ENCODE measurements around the gene SNAPIN.

SNAPIN gene

DNA sequence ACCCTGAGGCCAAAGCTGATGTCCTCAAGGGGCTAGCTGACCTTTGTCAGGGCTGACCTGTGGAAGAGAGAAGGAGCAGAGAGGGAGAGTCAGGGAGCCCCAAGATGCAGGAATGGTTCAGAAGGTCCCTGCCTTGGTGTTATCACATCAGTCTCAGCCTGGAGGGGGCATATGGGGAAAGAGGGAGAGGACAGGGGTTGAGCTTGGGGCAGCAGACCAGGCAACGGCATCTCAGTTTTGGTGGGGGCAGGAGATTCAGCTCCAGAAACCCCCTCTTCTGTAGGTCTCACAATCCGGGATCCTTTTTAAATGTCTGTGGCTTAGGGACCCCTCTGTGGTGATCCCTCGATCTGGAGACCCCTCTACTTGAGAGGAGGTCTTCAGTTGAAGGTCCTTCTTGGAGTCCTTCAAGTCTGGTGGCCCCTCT is 32.0 kb upstream of the SNAPIN start:
- Histone ChIP-seq H3K27ac (ENCODE audit: poor library complexity, severe bottlenecking) (peak overlapping the region; percentile 76), H3K4me3 (ENCODE audit: severe bottlenecking) (peak overlapping the region; percentile 32), H3K9me3 (ENCODE audit: severe bottlenecking) (no peaks in the 10 kb centered on the region), H3K4me1 (ENCODE audit: insufficient read depth, poor library complexity, severe bottlenecking) (peaks cover 6% of the 10 kb centered on the region), H3K36me3 (ENCODE audit: low read depth) (peaks cover 29% of the 10 kb centered on the region), H3K27me3 (ENCODE audit: insufficient read depth, poor library complexity, severe bottlenecking) (no peaks in the 10 kb centered on the region)
- no peak for DNase-seq (ENCODE audit: low spot score)
- TF ChIP-seq, protein P1, sequence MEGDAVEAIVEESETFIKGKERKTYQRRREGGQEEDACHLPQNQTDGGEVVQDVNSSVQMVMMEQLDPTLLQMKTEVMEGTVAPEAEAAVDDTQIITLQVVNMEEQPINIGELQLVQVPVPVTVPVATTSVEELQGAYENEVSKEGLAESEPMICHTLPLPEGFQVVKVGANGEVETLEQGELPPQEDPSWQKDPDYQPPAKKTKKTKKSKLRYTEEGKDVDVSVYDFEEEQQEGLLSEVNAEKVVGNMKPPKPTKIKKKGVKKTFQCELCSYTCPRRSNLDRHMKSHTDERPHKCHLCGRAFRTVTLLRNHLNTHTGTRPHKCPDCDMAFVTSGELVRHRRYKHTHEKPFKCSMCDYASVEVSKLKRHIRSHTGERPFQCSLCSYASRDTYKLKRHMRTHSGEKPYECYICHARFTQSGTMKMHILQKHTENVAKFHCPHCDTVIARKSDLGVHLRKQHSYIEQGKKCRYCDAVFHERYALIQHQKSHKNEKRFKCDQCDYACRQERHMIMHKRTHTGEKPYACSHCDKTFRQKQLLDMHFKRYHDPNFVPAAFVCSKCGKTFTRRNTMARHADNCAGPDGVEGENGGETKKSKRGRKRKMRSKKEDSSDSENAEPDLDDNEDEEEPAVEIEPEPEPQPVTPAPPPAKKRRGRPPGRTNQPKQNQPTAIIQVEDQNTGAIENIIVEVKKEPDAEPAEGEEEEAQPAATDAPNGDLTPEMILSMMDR (IDR thresholded peaks at IDR 0.05; ENCODE audit: poor library complexity, severe bottlenecking) = no peak
- ATAC-seq (ENCODE audit: low read depth) = no peak

DNA sequence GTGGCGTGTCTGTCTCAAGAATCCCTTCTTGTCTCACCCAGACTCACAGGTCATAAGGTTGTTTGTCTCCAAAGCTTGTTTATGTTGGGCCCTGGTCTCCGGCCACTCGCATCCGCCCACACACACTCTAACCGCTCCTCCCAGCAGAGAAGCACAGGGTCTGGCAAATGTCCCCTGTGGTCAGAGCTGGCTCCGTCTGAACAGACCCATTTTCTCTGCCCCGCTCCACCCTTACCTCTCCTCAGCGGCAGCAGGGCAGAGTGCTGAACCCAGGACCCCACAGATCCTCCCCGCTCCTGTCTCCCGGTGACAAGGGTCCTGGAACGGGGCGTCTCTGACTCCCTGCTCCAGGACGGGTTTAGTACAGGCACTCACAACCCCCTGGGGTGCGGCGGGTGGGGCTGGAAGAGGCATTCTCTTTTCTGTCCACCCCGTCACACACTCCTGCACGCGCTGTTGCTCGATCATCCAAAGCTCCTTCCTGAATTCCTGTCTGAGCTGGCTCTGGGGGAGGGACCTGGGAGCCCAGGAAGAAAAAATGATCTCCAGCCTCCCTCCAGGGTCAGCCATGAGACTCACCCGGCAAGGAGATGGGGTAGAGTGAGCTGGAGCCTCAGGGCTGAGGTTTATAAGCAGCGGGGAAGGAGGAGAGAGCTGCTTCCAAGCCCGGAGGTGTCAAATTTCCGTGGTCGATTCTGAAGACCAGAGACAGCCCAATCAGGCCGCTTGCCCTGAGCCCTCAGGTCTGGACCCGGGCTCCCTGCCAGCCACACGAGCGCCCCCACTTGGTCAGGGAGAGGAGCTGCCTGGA is 31.4 kb upstream of the SNAPIN start, which contains the start of gene S100A13:
Gene S100A13, minus strand, starts transcription at position 602 of the 811 bp plus-strand sequence. CDS start 1,033 bp downstream, outside the sequence.
- no peaks in the 10 kb centered on the region for H3K27me3 ChIP-seq (ENCODE audit: insufficient read depth, poor library complexity, severe bottlenecking)
- H3K36me3 ChIP-seq (ENCODE audit: low read depth) = peaks cover 27% of the 10 kb centered on the region
- peak; percentile 83 for DNase-seq (ENCODE audit: low spot score)
- TF ChIP-seq, protein P1 (IDR thresholded peaks at IDR 0.05; ENCODE audit: poor library complexity, severe bottlenecking) = peak; percentile 76
- peaks cover 6% of the 10 kb centered on the region for H3K4me1 ChIP-seq (ENCODE audit: insufficient read depth, poor library complexity, severe bottlenecking)
- peak; percentile 85 for ATAC-seq (ENCODE audit: low read depth)
- H3K27ac ChIP-seq (ENCODE audit: poor library complexity, severe bottlenecking) = peak within 1 kb of the TSS; percentile 76
- H3K4me3 ChIP-seq (ENCODE audit: severe bottlenecking) = peak within 1 kb of the TSS; percentile 32
- no peaks in the 10 kb centered on the region for H3K9me3 ChIP-seq (ENCODE audit: severe bottlenecking)

DNA sequence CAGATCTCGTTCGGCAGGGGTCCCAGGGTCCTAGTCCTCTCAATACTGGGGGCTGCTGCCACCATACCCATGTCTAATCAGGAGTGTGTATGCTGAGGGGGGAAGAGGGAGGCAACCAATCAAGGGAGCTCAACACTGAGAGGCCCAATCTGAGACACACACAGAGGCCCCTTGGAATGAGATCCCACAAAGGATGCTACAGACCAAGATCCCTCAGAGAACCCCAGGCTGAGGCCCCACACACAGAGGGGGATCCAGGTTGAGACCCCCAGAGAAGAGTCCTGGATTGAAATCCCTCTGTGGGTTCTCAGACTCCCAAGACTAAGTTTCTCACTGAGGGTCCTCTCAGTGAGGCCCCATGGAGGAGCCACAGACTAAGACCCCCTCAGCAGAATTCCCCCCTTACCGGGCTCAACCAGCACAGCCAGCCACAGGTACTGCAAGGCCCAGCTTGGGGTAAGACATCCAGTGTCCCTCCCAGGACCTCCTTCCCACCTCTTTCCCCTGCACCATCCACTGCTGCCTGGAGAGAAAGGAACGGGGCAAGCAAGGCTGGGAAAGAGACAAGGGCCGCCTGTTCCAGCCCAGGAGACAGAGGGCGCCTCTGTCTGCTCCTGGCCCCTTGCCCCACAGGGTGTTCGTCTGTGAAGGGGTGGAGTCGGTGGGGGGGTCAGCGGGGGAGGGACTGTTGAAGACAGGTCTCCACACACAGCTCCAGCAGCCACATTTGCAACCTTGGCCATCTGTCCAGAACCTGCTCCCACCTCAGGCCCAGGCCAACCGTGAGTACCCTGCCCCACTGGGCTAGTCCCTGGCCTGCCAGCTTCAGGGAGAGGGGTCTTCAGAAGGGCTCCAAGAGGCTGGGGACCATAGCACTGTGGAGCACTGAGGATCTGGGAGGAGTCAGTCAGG is 30.5 kb upstream of the SNAPIN start, which contains the start of gene S100A1:
Gene S100A1, plus strand, starts transcription at position 720 of the 912 bp plus-strand sequence. CDS start 2,088 bp downstream, outside the sequence.
- Histone ChIP-seq H3K27ac (ENCODE audit: poor library complexity, severe bottlenecking) (peak within 1 kb of the TSS; percentile 76), H3K4me1 (ENCODE audit: insufficient read depth, poor library complexity, severe bottlenecking) (peaks cover 6% of the 10 kb centered on the region), H3K9me3 (ENCODE audit: severe bottlenecking) (no peaks in the 10 kb centered on the region), H3K4me3 (ENCODE audit: severe bottlenecking) (peak within 1 kb of the TSS; percentile 32), H3K27me3 (ENCODE audit: insufficient read depth, poor library complexity, severe bottlenecking) (no peaks in the 10 kb centered on the region), H3K36me3 (ENCODE audit: low read depth) (peaks cover 22% of the 10 kb centered on the region)
- DNase-seq (ENCODE audit: low spot score) (no peak), ATAC-seq (ENCODE audit: low read depth) (peak; percentile 11)
- TF ChIP-seq, protein P1 (IDR thresholded peaks at IDR 0.05; ENCODE audit: poor library complexity, severe bottlenecking) = peak; percentile 46

DNA sequence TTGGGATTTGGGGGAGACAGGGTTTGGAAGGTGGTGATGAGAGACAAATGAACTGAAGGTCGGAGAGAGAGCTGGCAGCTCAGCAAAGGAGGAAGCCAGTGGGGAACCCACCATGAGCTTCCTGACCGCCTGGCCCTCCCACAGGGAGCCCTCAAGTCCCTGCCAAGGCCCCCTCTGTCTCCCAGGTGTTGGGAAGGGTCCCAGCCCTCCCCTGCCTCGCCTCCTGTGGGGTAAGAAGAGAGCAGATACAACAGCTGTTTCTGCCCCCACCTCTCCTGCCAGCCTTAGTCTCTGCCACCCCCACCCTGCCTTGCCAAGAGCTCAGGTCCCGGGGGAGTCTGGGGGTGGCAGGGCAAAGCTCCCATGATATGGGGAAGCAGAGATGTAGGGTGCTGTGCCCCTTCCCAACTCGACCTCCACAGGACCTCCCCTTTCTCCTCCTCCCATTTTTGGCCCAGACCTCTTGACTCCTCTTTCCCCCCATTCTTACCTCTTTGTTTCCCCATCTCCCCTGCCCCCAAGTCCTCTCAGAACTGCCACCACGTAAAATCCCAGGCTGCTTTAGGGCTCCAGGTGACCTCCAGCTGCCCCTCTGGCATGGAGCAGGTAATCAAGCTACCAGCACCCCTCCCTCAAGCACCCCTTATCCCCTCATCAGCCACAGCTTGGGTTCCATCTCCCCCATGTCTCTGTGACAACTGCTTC is 29.7 kb upstream of the SNAPIN start:
- Histone ChIP-seq H3K4me3 (ENCODE audit: severe bottlenecking) (no peak overlapping the region), H3K36me3 (ENCODE audit: low read depth) (peaks cover 17% of the 10 kb centered on the region), H3K27me3 (ENCODE audit: insufficient read depth, poor library complexity, severe bottlenecking) (no peaks in the 10 kb centered on the region), H3K27ac (ENCODE audit: poor library complexity, severe bottlenecking) (no peak overlapping the region), H3K4me1 (ENCODE audit: insufficient read depth, poor library complexity, severe bottlenecking) (peaks cover 6% of the 10 kb centered on the region), H3K9me3 (ENCODE audit: severe bottlenecking) (no peaks in the 10 kb centered on the region)
- TF ChIP-seq, protein P1 (IDR thresholded peaks at IDR 0.05; ENCODE audit: poor library complexity, severe bottlenecking) = no peak
- ATAC-seq (ENCODE audit: low read depth) (no peak), DNase-seq (ENCODE audit: low spot score) (no peak)

Data from RWPE2 (cell line).